ENCODE data around the gene TNFRSF6B.

The TNFRSF6B gene

GRCh38 chr20:63697868-63698545, 1.6 kb downstream of the TNFRSF6B start:
- DNase-seq (ENCODE audit: low read depth) = no peak

- DNase-seq (ENCODE audit: low read depth) = peak; percentile 84
Observed at GRCh38 chr20:63698739-63699465, 2.5 kb downstream of the TNFRSF6B start.

GRCh38 chr20:63699466-63700198, 3.2 kb downstream of the TNFRSF6B start:
- no peak for DNase-seq (ENCODE audit: low read depth)

GRCh38 chr20:63700199-63701050, 4.0 kb downstream of the TNFRSF6B start:
- DNase-seq (ENCODE audit: low read depth) = no peak

- DNase-seq (ENCODE audit: low read depth) = no peak
Observed at GRCh38 chr20:63701051-63701328, 4.5 kb downstream of the TNFRSF6B start.

- DNase-seq (ENCODE audit: low read depth) = no peak
Observed at GRCh38 chr20:63701329-63702035, 5.0 kb downstream of the TNFRSF6B start.

- no peak for DNase-seq (ENCODE audit: low read depth)
Observed at GRCh38 chr20:63702036-63702665, 5.7 kb downstream of the TNFRSF6B start.

- DNase-seq (ENCODE audit: low read depth) = no peak
Observed at GRCh38 chr20:63702751-63703470, 6.5 kb downstream of the TNFRSF6B start.

- no peak for DNase-seq (ENCODE audit: low read depth)
Observed at GRCh38 chr20:63703471-63703975, 7.1 kb downstream of the TNFRSF6B start.

- no peak for DNase-seq (ENCODE audit: low read depth)
Observed at GRCh38 chr20:63703976-63704748, 7.7 kb downstream of the TNFRSF6B start.

- DNase-seq (ENCODE audit: low read depth) = no peak
Observed at GRCh38 chr20:63704749-63705117, 8.3 kb downstream of the TNFRSF6B start.

GRCh38 chr20:63705232-63706026, 9.0 kb downstream of the TNFRSF6B start:
- no peak for DNase-seq (ENCODE audit: low read depth)

- DNase-seq (ENCODE audit: low read depth) = no peak
Observed at GRCh38 chr20:63706027-63706695, 9.7 kb downstream of the TNFRSF6B start.

GRCh38 chr20:63706852-63707557, 10.6 kb downstream of the TNFRSF6B start:
- DNase-seq (ENCODE audit: low read depth) = no peak

- DNase-seq (ENCODE audit: low read depth) = peak; percentile 82
Observed at GRCh38 chr20:63707558-63708300, 11.3 kb downstream of the TNFRSF6B start, which contains the start of the genes ARFRP1 and ZGPAT. Gene ARFRP1, minus strand, starts transcription at chr20:63707976. Its CDS starts 885 bp downstream, at chr20:63707091. Gene ZGPAT, plus strand, starts transcription at chr20:63708039. Its CDS starts 542 bp downstream, at chr20:63708581.

All from fibroblast of gingiva (primary cell).